EL (cell line): ENCODE results near the gene GSG1L2.

Experiments
- DNase-seq: peaks from one replicate; pipeline ENCODE4 v3.0.0-alpha.2; 2016

Gene GSG1L2

DNA sequence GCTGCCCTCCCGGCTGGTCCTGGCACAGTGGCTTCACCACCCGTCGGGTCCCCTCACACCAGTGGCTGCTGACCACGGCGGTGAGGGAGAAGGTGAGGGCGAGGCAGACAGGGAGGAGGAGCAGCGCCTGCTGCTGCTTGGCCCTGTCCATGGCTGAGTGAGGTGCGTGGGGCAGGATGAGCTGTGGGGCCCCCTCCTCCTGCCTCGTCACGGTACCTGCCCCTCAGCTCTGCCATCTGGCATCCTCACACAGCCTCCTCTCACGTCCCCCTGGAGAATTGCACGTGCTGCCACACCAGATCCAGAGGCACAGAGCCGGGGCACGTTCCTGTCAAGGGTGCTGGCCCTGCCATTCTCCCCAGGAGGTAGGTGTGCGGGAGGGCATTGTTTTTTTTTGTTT is at the start of gene GSG1L2:
TSS of gene GSG1L2 (minus strand) at position 159 of the 400 bp plus-strand sequence. CDS start at position 151, 8 bp downstream.
- no peak for DNase-seq

- DNase-seq: no peak
These were observed 46.7 kb upstream of the GSG1L2 start for GRCh38 chr17:9868552-9868951.

- DNase-seq: no peak
These were observed 43.7 kb upstream of the GSG1L2 start for GRCh38 chr17:9865586-9865985.

- DNase-seq: no peak
These were observed 41.1 kb upstream of the GSG1L2 start for GRCh38 chr17:9862949-9863348.

DNA sequence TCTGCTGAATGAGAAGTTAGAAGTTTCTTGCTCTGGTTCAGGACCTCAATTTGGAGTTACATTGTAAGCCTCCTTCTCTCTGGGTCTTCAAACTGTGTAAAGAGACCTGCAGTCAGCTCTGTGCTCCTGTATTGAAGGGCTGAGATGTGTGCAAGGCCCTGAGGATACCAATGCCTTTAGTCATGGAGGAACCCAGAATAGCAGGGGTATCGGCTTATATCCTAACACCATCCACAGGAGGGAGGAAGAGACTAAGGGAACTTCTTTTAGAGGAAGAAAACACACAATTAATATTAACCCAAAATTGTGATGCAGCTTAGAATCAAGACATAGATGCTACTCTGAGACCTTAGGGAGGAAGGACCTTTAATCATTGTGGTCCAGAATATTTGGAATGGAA is 40.3 kb upstream of the GSG1L2 start:
- DNase-seq: no peak

GRCh38 chr17:9860851-9861250 is 39.0 kb upstream of the GSG1L2 start:
- DNase-seq: no peak

DNA sequence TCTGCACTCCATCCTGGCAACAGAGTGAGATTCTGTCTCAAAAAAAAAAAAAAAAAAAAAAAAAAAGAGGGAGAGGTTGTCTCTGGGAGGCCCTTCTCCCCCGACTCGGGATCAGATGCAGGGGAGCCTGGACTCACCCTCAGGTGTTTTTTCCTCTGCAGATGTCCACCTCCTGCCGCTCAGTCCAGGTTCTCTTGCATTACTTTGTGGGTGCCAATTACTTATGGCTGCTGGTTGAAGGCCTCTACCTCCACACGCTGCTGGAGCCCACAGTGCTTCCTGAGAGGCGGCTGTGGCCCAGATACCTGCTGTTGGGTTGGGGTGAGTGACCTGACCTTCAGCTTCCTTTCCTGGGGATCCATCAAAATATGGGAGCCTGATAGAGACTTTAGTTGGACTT is 37.9 kb upstream of the GSG1L2 start:
- DNase-seq: no peak

- DNase-seq: no peak
These were observed 33.2 kb upstream of the GSG1L2 start for GRCh38 chr17:9855036-9855435.

GRCh38 chr17:9854255-9854654 is 32.4 kb upstream of the GSG1L2 start:
- DNase-seq: no peak

GRCh38 chr17:9850151-9850550 is 28.3 kb upstream of the GSG1L2 start:
- no peak for DNase-seq

GRCh38 chr17:9845306-9845705 is 23.4 kb upstream of the GSG1L2 start:
- no peak for DNase-seq

DNA sequence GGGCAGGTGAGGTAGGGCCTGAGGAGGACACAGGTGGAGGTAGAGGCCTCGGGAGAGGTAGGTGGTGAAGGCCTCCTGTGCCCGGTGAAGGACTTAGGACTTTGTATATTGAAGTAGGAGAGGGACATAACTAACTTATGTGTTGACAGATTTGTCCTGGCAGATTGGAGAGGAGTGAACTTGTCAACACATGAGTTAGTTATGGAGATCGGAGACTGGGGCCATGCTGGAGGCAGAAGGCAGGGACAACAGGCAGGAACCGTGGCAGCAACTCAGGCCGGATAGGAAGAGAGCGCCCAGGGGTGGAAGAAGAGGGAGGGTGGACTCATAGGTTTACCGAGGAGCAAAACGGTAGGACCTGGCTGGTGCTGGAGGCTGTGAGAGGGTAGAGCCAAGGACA is 22.3 kb upstream of the GSG1L2 start:
- DNase-seq: no peak

GRCh38 chr17:9843152-9844010 is 21.5 kb upstream of the GSG1L2 start:
- no peak for DNase-seq

- peak; percentile 41 for DNase-seq
These were observed 20.3 kb upstream of the GSG1L2 start for GRCh38 chr17:9842057-9842758.

GRCh38 chr17:9839433-9839832 is 17.6 kb upstream of the GSG1L2 start:
- peak; percentile 57 for DNase-seq

DNA sequence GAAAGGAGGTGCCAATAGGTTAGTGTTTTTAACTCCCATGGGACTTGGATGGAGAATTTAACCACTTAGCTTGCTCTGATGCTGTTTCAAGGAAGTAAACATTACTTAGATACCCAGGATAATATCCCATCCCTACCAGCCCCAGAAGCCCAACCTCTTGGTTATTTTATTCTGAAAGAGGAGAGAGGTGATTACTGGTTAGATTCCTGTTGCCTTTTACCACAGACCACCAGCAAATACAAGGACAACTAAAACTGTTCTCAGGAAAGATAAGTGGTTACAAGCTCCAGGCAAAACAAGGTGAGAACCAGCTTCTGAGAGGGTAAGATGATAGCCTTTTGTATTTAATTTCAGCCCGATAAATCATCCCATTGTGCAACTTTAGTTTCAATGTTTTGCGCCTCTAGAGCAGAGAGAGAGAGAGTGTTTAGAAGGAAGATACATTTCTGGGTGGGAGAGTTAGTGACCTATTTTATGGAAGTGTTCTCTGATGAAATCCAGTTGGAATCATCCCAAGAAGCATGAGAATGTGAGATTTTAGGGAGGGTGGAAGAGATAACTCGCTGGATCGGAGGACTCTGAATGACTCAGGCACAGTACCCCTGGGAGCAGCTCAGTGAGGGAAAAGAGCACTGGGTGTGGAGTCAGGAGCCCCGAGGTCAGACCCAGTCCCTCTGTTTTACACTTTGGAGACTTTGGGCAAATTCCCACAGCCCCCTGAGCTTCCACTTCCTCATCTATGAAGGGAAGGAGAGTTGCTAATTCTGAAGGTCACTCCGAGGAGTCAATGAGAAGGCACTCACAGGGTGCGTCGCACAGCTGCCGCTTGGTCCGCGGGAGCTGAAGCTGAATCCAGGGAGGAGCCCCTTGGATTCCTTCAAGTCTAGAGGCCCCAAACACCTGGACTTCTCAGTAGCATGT is 15.9 kb upstream of the GSG1L2 start:
- peak; percentile 93 for DNase-seq

DNA sequence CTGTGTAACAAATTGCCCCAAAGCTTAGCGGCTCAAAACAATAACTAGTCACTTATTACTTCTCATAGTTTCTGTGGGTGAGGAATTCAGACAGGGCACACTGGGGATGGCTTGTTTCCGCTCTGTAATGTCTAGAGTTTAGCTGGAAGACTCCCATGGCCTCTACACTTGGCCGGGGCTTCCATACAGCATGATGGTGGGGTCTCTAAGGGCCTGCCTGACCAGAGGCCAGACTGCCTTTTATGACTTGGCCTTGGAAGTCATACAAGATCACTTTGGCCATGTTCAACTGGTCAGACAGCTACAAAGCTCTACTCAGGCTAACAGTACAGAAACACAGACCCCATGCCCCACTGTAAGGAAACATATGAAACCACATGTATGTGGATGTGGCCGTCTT is 12.0 kb upstream of the GSG1L2 start:
- DNase-seq: no peak

DNA sequence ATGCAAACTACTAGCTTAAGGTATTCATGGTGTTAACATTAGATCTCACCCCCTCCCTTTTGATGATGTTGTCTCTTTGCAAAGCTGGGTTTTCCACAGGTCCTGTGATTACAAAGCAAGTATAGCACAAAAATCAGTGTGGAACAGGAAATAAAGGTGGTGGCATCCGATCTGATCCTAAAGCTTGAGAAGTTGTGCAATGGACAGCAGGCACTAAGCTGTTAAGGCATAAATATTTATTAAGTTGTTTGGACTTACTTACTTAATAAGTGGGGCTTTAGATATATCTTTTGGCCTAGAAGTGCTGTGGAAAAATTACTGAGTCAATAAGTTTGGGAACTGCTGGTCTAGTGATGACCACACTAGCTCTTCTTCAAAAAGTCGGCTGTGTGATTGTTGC is 8.8 kb upstream of the GSG1L2 start:
- no peak for DNase-seq

DNA sequence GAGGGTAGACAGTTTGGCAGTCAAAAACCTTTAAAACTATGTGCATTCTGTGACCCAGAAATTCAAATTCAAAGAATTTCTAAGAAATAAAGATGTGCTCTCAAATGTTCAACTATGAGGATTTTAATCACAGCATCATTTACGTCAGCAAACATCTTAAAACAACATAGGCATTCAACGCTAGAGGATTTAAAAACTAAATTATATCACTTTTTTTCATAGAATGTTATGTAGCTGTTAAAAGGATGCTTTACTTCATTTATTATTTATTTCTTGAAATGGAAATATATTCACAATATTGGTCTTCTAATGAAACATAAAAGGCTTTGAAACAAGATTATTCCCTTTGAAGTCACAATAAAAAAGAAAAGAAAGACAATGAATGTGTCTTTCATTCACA is 7.5 kb upstream of the GSG1L2 start:
- DNase-seq: no peak

DNA sequence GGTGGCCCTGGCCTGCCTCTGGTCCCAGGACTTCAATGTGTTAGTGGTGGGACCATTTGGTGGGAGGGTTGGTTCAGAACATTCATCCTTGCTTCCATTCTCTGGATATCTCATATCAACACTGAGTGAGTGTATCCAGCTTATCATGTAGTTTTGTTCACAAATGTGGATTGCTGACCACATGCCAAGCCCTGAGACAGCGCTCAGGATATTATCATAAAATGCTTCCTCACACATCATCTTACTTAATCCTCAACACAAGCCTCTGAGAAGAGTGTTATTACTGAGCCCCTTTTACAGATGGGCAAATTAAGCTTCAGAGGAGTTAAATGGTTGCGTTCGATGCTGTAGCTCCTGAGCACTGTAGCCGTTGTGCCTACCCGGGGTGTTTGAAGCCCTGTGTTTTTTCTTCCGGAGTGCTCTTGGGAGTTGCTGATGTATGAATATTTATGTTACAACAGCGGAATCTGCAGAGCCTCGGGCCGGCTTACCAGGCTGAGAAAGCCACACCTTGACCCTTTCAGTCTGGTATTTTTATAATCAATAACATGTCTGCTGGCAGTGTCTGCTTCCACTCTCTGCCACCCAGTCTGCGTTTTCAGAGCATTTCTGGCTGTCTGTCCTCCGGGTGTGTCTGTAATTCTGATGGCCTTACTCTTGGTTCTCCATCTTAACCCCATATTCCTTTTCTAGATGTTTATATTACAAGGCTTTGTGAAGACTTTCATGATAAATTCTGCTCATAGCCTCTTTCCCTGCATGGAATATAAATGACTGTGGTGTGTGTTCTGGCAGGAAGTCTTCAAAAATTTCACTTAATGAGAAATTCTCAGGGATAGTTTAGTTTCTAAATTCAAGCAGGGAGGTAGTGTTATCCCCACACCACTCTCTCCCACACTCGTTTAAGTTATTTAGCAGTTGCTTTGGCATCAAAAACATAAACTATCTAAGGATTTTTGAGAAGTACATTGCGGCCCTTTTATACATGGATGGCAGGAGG is 6.7 kb upstream of the GSG1L2 start:
- no peak for DNase-seq

DNA sequence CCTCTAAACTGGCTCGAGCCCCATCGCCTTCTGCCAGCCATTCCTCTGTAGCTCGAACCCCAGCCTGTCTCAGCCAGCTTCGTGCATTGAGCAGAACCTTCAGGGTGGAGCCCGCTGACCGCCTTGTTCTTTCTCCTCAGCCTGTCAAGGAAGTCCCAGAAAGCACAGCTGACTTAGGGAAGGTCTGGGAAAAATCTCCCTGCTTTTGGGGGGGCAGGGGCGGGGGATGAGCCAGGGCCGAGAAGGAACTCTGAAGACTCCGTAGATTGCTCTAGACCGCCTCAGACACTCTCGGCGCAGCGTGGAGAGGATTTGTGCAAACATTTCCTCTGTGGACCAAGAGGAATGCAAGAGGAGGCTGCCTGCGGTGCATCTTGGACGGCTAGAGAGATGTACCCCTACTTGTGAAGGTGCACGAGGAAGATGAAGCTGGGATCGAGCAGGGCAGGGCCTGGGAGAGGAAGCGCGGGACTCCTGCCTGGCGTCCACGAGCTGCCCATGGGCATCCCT is 3.8 kb upstream of the GSG1L2 start, which contains the start of gene GLP2R:
TSS of gene GLP2R (plus strand) at position 284 of the 510 bp plus-strand sequence. CDS start at position 424, 140 bp downstream.
- DNase-seq: no peak
